Neural cell (in vitro differentiated cells): ENCODE data around the gene BCL3.

Source experiments
- CTCF ChIP-seq: fragments of 450-650 bp; IDR thresholded peaks from 2 replicates; pipeline ENCODE4 v1.5.1; 2014; ENCODE audit warnings: antibody characterized with exemption, mild to moderate bottlenecking, moderate library complexity; ENCODE audit not compliant: poor library complexity, severe bottlenecking
- EP300 ChIP-seq: fragments of 450-650 bp; conservative IDR thresholded peaks from 2 replicates; pipeline ENCODE4 v1.6.1; 2014; ENCODE audit warnings: antibody characterized with exemption, mild to moderate bottlenecking, moderate library complexity; ENCODE audit not compliant: poor library complexity, severe bottlenecking
- EZH2 ChIP-seq: fragments of 200-600, 300-800 bp; shearing (Covaris generic), sonication (generic); IDR thresholded peaks from 2 replicates; pipeline ENCODE4 v1.6.1; 2014; ENCODE audit warnings: antibody characterized with exemption, low read length, borderline replicate concordance, mild to moderate bottlenecking; ENCODE audit not compliant: insufficient read depth, poor library complexity, severe bottlenecking
- POLR2AphosphoS5 ChIP-seq: IDR thresholded peaks from 2 replicates; pipeline ENCODE4 v1.6.1; 2012
- REST ChIP-seq: IDR thresholded peaks from 2 replicates; pipeline ENCODE4 v1.6.1; 2012; ENCODE audit warnings: borderline replicate concordance
- SMC3 ChIP-seq: fragments of 450-650 bp; conservative IDR thresholded peaks from 2 replicates; pipeline ENCODE4 v1.6.1; 2014; ENCODE audit warnings: antibody characterized with exemption, mild to moderate bottlenecking, moderate library complexity; ENCODE audit not compliant: poor library complexity

- no peak for TF ChIP-seq CTCF
- no peak for TF ChIP-seq EZH2
- no peak for TF ChIP-seq REST
- no peak for TF ChIP-seq SMC3
- no peak for TF ChIP-seq EP300
- no peak for TF ChIP-seq POLR2AphosphoS5
Observed at GRCh38 chr19:44785993-44786392, 37.5 kb downstream of the BCL3 start.
